Stimulated activated CD4-positive, alpha-beta T cell treated with anti-CD3 and anti-CD28 coated beads, Interleukin-4, amount 100 ng/mL, for 1 hour (primary cell): ENCODE data around the gene CELA2B.
"Not testable (repeated sequence)": the region's sequence is repeated elsewhere in the genome, so short reads cannot be mapped to it uniquely, and the experiment has no call there.

ENCODE experiments used
- DNase-seq: peaks from one replicate; pipeline ENCODE4 v3.0.0-alpha.2; 2020

Gene CELA2B

DNA sequence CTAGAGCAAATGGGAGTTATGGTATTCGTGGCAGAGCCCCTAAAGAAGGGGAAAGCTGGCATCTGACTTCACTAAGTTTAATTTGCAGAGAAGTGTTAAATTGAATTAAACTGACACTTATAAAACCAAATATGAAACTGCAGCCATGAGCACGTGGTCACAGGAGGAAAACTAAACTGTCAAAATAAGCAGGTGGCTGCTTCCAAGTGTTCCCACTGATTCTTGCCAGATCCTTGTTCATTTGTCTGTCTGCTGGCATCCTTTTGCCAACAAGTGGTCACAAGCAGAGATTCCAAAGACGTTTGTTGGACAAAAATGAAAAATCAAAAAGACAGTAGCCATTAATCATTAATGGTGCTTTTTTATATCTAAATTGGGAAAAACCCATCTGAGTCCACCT lies 6.5 kb upstream of the CELA2B start:
- no peak for DNase-seq

DNA sequence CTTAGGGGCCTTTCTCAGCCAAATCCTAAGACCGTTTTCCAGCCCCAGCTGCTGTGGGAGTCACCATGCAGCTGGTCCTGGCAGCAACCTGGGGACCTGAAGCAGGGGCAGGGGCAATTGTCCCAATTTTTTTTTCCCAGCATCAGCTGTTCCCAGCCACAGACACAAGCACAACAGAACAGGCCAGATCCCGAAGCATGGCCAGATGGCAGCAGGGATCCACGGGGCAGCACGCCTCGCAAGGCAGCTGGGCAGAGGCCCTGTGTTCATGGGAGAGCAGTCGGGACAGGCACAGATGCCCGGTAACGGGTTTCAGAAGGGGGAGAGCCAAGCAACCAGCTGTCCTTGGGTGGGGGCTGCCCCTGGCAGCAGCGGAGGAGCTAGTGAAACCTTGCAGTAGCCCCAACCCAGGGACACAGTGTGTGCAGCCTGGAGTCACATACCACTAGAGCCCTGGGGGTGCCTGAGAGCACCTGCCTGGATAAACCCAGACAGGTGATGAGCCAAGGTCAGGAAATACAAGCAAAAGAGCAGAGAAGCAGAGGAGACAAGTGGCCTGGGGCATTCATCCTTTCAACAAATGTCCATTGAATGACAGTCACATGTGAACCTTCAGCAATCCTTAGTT lies 6.0 kb upstream of the CELA2B start:
- DNase-seq: not testable (repeated sequence)

DNA sequence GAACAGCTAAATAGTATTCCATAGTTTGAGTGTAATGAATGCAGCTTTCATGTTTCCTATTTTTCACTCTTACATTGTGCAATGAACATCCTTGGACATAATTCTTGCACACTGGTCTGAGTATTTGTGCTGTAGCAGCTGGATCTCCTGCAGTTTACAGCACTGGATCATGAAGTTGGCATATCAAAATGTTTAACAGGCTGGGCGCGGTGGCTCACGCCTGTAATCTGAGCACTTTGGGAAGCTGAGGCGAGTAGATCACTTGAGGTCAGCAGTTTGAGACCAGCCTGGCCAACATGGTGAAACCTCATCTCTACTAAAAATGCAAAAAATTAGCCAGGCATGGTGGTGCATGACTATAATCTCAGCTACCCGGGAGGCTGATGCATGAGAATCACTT lies 4.8 kb upstream of the CELA2B start:
- DNase-seq: not testable (repeated sequence)

DNA sequence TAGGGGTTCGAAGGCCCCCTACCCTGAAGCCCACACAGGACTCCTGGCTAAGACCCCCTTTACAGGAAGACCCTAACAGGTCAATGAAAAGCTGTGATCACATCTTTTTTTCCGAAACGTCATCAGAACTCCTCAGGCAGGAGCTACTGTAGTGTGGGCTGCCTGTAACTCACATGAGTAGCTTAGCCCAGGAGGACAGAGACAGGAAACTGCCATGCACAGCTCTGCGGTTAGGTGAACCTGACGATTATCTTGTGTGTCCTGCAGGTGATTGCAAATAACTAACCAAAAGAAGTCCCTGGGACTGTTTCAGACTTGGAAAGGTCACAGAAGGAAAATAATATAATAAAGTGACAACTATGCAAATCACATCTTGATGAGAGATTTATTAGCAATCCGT lies 4.2 kb upstream of the CELA2B start:
- DNase-seq: not testable (repeated sequence)

DNA sequence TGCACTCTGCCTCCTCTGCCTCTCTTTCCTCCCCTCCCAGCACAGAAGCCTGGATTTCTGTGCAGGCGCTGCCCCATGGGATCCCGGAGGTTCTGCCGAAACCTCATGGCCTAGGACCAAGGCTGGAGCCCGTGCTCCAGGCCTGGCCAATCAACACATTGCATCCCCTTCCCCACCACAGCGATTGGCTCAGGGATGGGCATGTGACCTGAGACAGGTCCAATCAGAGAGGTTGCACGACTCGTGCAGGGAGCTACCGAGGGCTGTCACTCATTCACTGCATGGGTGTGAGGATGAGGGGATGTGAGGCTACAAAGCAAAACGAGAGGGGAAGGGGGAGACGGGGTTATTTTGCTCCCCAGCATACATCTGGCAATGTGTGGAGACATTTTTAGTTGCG lies 3.3 kb upstream of the CELA2B start:
- DNase-seq: no peak

DNA sequence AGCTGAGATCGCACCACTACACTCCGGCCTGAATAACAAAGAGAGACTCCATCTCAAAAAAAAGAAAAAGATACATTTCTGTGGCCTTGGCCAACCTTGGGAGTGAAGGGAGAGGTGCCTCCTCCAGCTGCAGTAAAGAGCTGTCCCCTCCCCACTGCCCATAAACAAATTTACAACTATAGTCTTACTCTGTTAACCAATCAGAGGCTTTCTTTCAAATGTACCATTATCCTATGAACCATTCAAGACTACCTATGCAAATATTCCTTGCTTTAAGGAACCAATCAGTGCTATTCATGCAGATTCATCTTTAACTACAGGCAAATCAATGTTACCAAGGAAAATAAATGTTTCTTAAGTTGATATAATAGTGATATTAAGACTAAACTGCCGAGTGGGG lies 1.0 kb downstream of the CELA2B start:
- DNase-seq: no peak

DNA sequence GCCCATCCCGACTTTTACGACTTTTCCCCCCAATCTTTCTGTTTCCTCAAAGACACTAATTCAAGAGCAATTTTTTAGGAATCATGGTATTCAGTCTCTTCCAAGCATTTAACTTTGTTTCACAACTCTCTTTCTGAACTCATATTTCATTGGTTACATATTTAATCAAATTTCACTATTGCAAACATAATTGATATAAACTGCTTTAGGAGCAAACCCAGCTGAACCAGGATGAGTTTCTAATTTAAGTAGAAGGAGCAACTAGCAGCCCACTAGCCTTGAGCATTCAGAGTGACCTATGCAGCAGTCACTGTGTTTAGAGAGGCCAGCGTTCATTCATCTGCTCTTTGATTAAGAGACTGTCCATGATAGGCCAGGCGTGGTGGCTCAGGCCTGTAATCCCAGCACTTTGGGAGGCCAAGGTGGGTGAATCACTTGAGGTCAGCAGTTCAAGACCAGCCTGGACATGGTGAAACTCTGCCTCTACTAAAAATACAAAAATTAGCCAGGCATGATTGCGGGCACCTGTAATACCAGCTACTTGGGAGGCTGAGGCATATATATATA lies 1.8 kb downstream of the CELA2B start:
- no peak for DNase-seq

DNA sequence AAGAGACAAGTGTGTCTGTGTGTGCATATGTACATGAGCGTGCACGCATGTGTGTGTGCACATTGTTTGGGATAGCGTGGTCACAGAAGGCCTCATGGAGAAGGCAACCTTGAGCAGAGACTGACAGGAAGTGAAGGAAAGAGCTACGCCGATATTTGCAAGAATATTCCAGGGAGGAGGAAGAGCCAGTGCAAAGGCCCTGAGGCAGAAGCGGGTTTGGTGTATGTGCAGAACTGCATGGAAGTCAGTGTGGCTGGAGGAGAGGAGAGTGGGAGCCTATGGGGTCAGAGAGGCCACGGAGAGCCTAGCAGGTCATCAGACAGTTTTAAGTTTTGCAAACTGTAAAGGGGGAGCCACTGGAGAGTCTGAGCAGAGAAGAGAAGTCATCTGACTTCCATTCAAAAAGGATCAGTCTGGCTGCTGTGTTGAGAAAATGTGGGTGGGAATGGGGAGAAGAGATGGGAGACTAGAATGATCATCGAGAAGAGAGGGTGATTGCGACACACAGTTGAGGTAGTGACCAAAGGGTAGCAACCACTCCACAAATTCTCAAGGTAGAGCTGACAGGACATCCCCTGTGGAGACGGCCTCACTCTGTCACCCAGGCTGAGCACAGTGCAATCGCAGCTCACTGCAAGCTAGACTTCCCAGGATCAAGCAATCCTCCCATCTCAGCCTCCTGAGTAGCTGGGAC lies 3.9 kb downstream of the CELA2B start:
- no peak for DNase-seq

DNA sequence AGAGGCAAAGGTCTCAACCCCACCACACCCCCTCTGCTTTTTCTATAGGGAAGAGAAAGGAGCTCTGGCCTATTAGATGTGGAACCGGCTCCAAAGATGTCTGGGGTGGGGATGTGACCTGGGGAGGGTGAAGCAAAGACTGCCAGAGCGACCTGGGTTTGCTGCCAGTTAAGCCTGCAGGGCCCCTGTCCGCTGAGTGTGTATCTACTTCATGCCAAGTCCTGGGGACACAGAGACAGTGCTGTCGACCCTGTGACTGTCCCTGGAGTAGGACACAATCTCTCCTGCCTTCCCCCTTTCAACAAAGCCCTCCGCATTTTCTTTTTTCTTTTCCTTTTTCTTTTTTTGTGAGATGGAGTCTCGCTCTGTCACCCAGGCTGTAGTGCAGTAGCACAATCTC lies 6.6 kb downstream of the CELA2B start:
- DNase-seq: not testable (repeated sequence)

DNA sequence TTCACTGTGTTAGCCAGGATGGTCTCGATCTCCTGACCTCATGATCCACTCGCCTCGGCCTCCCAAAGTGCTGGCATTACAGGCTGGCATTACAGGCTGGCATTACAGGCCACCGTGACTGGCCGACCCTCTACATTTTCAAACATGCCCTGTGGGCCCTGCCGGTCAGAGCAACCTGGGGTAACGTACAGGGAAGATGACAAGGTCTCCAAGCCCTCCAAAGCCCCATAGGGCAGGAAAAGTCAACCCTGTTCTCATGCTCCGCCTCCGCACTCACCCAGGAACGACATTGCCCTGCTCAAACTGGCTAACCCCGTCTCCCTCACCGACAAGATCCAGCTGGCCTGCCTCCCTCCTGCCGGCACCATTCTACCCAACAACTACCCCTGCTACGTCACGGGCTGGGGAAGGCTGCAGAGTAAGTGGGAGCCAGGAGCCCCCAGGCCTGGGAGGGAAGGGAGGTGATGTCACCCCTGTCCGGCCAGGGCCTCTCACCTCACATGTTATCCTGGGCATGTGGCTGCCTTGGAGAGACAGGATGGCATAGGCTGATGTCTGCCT lies 7.2 kb downstream of the CELA2B start:
- not testable (repeated sequence) for DNase-seq

DNA sequence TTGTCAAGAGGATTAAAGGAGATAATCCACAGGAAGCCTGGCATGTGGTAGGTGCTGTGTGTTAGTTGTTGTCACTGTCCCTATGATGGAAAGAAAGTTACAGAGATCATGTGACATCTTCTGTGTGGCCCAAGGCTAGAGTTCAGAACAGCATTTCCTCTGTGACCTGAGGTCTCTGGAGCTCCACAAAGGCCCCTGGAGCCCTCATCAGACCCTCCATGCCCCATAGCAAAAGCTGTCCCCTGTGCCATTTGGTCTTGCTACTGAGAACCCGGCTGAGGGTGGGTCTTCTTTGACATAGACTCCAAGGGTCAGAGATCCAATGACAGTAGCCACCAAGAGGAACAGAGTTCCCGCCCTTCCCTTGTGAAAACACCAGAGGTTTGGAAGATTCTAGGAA lies 8.1 kb downstream of the CELA2B start:
- no peak for DNase-seq

DNA sequence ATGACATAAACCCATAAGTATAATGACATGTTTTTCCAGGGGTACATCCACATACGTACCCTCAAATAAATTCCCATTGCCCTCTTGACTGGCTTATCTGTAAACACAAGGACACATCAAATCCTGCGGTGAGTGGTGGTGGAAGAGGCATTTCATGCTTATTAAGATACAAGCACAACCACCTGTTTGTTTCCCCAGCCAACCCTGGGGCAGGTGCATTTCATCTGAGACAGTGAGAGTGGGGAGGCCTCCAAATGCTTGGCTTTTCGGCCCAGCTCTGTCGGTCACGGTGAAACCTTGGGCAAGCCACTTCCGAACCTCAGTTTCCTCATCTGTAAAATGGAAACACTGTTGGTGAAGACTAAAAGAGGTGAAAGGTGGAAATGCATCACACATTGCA lies 8.5 kb downstream of the CELA2B start:
- DNase-seq: not testable (repeated sequence)

DNA sequence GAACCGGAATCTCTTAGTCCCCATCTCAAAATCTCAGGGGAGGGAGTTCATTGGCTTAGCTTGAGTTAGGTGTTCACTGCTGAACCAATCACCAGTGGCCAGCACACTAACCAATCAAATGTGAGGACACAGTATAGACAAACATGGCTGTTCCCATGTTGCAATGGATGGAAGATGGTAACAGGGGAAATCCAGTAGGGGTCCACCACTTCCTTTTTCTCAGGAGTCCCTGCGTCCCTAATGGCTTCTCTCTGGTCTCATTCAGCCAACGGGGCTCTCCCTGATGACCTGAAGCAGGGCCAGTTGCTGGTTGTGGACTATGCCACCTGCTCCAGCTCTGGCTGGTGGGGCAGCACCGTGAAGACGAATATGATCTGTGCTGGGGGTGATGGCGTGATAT lies 9.7 kb downstream of the CELA2B start:
- DNase-seq: no peak

DNA sequence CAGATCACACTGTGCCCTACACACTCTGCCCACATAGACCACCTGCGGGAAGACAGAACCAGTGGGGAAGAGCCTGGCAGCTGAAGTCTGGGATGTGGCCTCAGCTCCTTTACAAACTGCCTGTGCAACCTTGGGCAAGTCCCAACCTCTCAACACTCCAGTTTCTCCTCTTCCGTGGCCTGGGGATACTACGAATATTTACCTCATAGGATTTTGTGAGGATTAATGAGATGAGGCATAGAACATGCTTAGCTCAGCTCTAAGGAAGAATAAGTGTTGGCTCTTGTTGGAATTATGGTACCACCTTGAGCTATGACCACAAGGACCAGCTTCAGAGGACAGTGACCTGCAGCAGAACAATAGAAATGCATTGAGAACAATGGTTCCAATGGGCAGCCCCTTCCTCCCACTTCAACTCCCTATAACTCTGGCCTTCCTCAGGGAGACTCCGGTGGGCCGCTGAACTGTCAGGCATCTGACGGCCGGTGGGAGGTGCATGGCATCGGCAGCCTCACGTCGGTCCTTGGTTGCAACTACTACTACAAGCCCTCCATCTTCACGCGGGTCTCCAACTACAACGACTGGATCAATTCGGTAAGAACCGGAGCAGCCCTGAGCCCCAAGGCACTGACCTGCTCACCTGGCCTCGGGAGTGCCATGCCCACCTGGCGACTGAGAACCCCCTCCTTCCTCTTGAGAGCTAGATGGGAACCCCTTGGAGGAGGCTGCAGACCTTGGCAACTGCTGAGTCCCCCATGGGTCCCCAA lies 11.1 kb downstream of the CELA2B start:
- DNase-seq: not testable (repeated sequence)

DNA sequence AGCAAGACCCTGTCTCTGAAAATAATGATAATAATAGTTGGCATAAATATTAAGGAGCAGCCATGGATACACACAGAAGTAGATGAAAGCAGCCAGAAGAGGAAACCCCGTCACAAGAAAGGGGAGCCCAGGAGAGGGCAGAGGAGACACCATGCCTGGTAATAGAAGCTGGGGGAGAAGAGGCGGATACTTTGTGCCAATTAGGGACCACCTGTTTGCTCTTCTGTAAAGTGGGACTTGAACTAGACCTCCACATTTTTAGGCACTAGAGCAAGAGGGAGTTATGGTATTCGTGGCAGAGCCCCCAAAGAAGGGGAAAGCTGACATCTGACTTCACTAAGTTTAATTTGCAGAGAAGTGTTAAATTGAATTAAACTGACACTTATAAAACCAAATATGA lies 12.5 kb downstream of the CELA2B start:
- DNase-seq: no peak

DNA sequence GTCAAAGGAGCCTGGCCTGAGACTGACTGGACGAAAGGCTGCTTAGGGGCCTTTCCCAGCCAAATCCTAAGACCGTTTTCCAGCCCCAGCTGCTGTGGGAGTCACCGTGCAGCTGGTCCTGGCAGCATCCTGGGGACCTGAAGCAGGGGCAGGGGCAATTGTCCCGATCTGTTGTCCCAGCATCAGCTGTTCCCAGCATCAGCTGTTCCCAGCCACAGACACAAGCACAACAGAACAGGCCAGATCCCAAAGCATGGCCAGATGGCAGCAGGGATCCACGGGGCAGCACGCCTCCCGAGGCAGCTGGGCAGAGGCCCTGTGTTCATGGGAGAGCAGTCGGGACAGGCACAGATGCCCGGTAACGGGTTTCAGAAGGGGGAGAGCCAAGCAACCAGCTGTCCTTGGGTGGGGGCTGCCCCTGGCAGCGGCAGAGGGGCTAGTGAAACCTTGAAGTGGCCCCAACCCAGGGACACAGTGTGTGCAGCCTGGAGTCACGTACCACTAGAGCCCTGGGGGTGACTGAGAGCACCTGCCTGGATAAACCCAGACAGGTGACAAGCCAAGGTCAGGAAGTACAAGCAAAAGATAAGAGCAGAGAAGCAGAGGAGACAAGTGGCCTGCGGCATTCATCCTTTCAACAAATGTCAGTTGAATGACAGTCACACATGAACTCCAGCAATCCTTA lies 13.3 kb downstream of the CELA2B start:
- no peak for DNase-seq

DNA sequence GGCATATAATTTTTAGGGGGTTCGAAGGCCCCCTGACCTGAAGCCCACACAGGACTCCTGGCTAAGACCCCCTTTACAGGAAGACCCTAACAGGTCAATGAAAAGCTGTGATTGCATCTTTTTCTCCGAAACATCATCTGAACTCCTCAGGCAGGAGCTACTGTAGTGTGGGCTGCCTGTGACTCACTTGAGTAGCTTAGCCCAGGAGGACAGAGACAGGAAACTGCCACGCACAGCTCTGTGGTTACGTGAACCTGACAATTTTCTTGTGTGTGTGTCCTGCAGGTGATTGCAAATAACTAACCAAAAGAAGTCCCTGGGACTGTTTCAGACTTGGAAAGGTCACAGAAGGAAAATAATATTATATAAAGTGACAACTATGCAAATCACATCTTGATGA lies 15.1 kb downstream of the CELA2B start:
- DNase-seq: not testable (repeated sequence)

DNA sequence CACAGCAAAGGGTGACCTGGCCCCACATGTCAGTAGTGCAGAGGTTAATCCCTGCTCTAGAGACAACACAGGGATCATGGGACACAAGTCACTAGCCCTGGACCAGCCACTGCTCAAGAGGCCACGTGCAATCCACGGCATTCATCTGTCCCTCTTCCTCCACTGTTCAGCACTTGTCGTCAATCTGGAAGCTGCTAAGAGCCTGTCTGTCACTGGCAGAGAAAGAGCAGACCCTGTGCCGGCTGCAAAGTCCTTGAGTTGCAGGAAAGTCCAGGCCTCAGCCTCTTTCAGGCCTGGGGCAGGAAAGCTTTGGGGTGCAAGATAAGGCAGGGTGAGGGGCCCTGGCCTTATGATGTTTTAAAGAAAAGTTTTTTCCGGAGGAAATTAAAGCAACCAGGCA lies 16.7 kb downstream of the CELA2B start:
- DNase-seq: no peak

DNA sequence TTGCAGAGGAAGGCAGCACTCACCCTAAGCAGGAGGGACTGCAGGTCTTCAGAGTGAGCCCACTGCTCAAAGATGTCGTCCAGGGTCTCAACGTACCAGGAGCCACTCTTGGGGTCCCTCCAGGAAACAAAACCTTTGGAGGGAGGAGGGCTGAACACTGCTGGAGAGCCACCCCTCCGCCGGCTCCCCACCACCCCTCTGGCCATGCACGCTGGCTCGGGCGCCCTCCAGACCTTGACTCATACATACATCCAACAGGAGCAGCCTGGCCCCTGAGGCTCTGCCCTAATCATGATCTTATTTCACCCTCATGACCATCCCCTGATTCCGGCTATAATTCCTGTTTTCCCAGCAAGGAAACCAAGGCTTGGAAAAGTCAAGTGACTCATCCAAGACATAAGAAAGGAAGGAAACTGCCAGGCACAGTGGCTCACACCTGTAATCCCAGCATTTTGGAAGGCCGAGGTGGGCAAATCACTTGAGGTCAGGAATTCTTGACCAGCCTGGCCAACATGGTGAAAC lies 18.0 kb downstream of the CELA2B start:
- DNase-seq: no peak

DNA sequence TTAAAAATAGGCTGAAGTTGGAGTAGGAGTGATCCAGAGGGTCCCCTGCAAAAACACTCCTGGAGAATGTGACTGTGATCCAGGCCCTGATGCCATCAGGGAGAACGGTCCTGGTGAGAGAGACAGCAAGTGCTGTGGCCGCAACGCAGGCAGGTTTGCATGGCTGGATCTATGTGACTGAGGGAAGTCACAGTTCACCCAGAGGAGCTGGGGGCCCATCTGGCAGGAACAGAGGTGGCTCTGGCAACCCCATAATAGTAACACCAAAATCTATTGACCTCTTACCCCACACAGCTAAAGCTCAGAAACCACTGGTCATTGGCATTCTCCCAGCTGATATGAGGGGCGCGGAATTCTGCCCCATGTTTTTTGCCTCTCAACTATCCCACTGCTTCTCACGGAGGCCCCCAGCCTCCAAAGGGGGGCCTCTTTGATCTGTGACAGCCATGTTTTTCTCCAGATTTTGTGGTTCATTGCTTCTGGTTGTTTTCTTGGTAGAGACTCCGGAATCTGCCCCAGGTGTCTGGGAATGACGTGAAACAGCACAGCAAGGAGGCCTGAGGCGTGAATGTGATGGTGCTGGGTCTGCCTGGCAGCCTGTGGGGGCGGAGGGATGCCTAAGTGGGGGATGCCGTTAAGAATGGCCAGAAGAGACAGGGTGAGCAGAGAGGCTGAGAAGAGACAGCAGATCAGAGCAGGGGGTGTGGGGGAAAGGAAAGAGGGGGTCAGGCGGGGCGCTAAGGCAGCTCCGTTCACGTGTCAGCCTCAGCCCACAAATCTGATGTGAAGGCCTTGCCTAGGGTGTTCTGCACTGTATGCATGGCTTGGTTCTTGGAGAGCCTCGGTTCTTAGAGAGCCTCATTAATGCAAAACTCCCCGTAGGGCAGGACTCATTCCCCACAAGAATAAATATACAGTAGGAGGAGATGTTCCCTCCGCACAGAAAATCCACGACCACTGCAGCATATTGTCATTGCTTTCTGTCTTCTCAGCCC lies 24.6 kb downstream of the CELA2B start:
- DNase-seq: no peak
